GF-D8 (cell line): Measurements from ENCODE around the gene TPSG1.
"Not testable (repeated sequence)": the region's sequence is repeated elsewhere in the genome, so short reads cannot be mapped to it uniquely, and the experiment has no call there.

Source experiments
- DNase-seq: peaks from one replicate; lab custom pipeline; 2025; lab: John Stamatoyannopoulos, UW

The TPSG1 gene

DNA sequence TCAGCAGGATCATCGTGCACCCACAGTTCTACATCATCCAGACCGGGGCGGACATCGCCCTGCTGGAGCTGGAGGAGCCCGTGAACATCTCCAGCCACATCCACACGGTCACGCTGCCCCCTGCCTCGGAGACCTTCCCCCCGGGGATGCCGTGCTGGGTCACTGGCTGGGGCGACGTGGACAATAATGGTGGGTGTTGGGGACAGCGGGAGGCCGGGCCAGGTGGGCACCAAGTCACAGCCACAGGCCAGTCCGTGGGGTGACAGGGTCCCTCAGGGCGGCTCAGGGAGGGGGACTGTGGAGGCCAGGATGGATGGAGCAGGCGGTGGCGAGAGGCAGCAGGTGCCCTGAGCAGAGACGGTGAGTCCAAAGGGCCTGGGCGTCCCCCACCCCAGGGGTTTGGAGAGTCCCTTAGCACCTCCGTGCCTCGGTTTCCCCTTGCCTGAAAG lies 31.8 kb upstream of the TPSG1 start:
- no peak for DNase-seq

DNA sequence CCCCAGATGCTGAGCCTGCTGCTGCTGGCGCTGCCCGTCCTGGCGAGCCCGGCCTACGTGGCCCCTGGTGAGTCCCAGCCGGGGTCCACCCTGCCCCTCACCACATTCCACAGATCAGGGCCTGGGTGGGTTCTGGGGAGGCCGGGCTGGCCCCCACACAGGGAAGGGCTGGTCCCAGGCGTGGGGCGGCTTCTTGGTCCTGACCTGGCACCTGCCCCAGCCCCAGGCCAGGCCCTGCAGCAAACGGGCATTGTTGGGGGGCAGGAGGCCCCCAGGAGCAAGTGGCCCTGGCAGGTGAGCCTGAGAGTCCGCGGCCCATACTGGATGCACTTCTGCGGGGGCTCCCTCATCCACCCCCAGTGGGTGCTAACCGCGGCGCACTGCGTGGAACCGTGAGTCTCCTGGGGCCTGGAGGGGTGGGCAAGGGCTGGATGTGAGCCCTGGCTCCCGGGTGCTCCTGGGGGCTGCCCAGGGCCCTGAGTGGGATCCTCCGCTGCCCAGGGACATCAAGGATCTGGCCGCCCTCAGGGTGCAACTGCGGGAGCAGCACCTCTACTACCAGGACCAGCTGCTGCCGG lies 31.3 kb upstream of the TPSG1 start:
- not testable (repeated sequence) for DNase-seq

DNA sequence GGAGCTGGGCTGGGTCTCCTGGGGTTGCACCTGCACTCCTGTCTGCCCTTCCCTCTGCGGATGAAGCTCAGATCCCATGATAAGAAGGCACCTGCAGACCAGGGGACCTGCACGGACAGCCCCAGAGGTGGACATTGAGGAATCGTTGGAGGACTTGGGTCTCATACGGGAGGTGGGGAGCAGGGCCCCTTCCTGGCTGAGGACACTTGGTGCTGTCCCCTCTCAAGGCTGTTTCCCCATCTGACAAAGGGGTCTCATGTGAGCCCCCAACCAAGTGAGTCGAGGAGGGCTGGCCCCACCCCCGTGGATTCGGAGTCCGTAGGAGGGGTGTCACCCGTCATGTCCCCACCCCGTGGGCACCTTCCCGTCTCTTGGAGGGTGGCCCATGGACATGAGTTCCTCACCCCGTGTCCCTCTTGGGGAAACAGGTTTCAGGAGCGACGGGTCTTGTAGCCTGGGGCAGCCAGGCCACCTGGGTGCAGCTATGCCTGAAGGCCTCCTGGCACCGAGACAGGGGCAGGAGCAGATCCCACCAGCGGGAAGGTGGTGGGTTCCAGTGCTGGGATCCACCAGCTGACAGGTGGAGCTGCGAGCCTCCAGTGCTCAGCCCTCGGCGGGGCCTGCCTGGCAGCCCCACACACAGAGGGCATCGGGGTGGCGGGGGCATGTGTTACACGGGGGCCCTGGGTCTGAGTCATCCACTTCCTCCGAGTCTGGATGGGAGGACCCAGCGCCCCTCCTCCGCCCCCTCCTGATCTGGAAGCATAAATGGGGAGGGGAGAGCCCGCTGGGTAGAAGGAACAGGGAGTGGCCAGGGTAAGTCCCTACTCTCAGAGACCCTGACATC lies 30.4 kb upstream of the TPSG1 start, which contains the start of gene TPSD1:
TSS of gene TPSD1 (plus strand) at position 794 of the 847 bp plus-strand sequence. CDS start 212 bp downstream, outside the sequence.
- DNase-seq = not testable (repeated sequence)

DNA sequence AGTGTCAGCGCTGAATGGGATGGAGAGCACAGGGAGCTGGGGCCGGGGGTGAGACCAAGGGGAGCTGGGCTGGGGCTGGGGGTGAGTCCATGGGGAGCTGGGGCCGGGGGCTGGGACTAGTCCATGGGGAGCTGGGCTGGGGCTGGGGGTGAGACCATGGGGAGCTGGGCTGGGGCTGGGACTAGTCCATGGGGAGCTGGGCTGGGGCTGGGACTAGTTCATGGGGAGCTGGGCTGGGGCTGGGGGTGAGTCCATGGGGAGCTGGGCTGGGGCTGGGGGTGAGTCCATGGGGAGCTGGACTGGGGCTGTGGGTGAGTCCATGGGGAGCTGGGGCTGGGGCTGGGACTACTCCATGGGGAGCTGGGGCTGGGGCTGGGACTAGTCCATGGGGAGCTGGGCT lies 29.8 kb upstream of the TPSG1 start:
- DNase-seq = not testable (repeated sequence)

DNA sequence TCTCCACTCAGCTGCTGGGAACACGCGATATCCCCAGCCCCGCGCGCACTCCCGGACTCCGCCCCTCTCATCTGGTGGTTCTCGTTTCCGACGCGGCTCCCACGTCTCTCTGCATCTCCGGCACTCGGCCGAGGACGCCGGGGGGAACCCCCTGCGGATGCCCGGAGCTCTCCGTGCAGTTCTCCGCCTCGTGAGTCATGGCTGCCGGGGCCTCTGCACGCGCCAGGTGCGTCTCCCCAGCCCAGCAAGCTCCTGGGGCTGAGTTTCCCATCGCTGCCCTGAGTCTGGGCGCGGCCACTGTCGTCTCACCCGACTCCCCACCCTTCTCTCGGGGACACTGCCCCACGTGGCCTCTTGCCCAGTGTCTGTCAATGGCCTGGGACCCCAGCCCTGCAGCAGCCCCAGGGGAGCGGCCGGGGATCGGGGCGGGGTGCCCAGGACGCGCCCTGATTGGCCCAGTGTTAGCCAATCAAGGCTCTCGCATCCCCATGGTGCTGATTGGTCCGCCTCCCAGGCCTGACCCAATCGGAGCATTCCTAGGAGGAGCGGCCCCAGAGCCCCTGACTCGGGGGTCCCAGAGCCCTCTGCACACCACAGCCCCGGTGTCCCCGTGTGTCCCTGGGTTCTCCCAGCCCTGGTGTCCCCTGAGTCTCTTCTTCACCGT lies 28.8 kb upstream of the TPSG1 start:
- not testable (repeated sequence) for DNase-seq

DNA sequence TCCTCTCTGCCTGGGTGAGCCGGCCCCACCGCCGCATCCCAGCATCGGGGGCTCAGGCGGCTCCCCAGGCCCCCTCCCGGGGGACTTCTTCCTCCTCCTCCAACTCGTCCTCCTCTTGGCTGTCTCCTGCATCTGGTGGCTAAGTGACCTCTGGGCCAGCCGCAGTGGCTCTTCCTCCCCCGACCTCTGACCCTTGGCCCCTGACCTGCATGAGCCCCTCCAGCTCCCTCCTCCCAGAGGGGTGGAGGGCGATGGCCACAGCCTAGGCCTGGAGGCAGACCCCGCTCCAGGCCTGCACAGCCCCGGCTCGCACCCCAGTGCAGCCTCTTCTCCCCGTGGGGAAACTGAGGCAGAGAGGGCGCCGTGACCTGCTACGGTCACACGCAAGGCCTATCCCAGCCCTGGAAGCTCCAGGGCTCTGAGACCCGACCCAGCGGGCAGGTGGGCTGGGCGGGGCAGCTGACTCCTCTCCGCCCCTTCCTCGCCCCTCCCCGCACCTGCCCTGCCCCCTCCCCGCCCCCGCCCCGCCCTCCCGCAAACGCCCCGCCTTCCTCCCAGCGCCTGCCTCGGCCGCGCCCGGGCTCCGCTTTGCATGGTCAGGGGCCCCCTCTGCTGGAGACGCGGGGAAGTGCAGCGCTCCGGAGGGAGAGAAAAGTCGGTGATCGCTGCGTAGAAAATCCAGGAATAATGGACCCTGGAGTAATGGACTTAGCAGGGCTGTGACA lies 24.1 kb upstream of the TPSG1 start:
- not testable (repeated sequence) for DNase-seq

DNA sequence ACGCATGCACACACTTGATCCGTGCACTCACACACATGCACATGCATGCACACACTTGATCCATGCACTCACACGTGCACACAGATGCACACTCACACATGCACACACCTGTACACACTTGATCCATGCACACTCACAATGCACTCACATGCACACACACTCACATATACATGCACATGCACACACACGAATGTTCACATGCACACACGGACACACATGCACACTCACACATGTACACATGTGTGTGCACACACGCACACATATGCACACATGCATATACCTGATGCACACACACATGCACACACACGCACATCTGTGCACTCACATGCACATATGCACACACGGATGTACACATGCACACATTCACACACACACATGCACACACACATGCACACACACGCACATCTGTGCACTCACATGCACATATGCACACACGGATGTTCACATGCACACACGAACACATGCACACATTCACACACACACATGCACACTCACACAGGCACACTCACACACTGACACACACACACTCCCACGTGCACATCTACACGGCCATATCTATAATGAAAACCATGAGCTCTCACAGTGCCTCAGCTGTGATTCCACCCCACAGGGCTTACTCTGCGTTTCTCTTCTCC lies 23.0 kb upstream of the TPSG1 start:
- DNase-seq = not testable (repeated sequence)

DNA sequence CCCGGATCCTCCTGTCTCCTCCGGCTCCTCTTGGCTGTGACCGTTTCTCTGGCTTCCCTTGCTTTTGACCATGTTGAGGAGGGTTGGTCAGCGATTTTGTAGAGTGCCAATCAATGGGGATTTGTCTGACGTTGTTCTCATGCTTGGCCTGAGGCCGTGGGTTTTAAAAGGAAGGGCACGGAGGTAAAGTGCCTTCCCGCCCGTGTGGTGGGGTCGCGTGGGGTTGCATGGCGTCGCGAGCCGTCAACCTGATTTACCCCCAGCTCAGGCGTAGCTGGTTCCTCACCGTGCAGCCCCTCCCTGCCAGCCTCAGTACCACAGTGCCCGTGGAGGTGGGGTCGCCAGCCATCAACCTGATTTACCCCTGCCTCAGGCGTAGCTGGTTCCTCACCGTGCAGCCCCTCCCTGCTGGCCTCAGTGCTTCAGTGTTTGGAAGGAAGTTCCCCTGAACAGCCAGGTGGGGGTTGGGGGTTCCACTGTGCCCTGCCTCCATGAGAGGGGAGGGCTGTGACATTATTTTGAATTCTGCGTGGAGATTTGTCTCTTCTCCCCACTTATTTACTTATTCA lies 20.5 kb upstream of the TPSG1 start:
- no peak for DNase-seq

DNA sequence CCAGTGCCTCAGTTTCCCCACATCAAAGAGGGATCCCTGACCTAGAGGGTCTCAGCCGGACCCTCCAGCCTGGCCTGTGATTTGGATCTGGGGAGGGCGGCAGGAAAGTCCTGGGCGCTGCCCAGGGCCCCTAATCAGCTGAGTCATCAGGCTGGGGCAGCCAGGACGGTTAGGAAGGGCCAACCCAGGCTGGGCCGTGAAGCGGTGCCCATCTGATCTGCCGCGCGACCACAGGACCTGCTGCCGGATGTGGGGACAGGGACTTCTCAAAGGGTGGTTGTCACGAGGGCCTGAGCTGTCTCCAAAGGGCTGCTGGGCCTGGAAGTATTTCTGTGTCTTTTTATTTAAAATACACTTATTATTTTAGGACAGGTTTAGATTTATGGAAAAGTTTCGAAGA lies 19.8 kb upstream of the TPSG1 start:
- no peak for DNase-seq

DNA sequence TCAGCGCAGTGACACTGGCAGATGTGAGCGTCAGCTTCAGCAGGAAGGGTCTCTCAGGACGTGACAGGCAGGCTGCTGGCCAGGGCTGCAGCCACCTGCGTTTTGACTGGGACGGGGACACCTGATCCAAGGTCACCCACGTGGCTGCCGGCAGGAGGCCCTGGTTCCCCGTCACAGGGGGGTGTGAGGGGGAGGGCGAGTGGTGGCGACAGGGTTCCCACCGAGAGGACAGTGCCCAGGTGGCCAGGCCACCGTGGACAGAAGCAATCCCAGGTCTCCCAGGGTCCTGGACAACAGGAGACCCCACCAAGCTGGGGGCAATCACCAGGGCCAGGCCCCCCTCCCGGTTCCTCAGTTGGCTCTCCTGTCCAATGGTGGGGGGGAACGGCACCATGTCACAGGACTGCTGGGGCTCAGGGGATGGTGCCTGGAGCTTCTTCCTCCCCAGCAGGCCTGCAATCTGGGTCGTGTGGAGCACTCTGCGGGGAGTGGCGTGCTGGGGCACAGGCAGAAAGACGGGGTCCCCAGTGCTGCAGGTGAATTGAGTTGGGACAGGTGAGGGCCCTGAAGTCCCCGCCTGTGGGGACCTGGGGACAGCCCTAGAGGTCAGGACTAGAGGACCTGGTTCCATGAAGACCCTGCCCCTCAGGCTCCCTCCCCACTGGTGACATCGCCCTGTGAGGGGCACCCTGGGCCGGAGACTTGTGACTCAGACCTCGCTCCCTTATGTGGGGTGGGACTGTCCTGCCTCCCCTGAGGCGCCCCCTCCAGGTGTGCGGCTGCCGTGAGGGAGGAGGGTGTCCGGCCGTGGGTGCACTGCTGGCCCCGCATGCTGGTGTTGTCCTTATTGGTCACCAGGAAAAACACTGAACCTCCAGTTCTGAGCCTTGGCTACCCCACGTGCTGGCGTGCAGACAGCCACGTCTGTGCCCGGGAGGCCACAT lies 19.1 kb upstream of the TPSG1 start:
- DNase-seq = not testable (repeated sequence)

DNA sequence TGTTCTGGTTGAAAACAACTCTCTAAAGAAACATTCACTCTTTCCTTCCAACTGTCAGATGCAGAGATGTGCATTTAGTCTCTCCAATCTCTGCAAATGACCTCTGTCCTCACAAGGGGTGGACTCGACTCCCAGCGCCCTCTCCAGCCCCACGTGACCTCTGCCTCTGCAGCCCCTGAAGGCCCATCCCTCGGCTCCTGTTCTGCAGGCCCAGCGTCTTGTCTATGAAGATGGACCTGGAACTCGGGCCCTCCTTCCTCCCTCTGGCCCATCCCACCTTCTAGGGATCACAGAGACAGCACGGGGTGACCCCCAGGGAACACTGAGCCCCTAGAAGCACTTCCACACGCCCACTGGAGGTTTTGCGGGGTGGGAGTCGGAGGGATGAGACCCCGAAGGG lies 18.3 kb upstream of the TPSG1 start:
- DNase-seq = not testable (repeated sequence)

DNA sequence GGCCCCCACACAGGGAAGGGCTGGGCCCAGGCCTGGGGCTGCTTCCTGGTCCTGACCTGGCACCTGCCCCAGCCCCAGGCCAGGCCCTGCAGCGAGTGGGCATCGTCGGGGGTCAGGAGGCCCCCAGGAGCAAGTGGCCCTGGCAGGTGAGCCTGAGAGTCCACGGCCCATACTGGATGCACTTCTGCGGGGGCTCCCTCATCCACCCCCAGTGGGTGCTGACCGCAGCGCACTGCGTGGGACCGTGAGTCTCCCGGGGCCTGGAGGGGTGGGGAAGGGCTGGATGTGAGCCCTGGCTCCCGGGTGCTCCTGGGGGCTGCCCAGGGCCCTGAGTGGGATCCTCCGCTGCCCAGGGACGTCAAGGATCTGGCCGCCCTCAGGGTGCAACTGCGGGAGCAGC lies 16.0 kb upstream of the TPSG1 start:
- not testable (repeated sequence) for DNase-seq

DNA sequence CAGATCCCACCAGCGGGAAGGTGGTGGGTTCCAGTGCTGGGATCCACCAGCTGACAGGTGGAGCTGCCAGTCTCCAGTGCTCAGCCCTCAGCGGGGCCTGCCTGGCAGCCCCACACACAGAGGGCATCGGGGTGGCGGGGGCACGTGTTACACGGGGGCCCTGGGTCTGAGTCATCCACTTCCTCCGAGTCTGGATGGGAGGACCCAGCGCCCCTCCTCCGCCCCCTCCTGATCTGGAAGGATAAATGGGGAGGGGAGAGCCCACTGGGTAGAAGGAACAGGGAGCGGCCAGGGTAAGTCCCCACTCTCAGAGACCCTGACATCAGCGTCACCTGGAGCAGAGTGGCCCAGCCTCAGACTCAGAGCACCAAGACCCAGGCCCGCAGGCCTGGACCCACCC lies 15.4 kb upstream of the TPSG1 start, which contains the start of gene TPSAB1:
TSS of gene TPSAB1 (plus strand) at position 270 of the 400 bp plus-strand sequence. CDS start 234 bp downstream, outside the sequence.
- not testable (repeated sequence) for DNase-seq

DNA sequence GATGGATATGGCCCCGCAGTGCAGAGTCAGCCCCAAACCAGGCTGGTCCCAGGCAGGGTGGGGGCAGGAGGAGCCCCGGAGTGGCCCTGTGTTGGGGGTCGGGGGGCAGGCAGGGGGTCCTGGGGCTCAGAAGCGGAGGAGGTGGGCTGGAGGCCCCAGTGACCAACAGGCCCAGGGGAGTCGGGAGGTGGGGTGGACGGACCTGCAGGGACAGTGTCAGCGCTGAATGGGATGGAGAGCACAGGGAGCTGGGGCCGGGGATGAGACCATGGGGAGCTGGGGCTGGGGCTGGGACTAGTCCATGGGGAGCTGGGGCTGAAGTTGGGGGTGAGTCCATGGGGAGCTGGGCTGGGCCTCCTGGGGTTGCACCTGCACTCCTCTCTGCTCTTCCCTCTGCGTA lies 14.5 kb upstream of the TPSG1 start:
- not testable (repeated sequence) for DNase-seq

DNA sequence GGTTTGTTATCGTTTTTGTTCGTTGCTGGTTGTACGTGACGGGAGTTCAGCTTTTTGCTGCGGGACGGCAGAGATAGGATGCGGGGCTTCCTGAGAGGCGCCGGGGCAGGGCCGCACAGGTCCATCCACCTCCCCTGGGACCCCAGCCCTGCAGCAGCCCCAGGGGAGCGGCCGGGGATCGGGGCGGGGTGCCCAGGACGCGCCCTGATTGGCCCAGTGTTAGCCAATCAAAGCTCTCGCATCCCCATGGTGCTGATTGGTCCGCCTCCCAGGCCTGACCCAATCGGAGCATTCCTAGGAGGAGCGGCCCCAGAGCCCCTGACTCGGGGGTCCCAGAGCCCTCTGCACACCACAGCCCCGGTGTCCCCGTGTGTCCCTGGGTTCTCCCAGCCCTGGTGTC lies 13.8 kb upstream of the TPSG1 start:
- not testable (repeated sequence) for DNase-seq

DNA sequence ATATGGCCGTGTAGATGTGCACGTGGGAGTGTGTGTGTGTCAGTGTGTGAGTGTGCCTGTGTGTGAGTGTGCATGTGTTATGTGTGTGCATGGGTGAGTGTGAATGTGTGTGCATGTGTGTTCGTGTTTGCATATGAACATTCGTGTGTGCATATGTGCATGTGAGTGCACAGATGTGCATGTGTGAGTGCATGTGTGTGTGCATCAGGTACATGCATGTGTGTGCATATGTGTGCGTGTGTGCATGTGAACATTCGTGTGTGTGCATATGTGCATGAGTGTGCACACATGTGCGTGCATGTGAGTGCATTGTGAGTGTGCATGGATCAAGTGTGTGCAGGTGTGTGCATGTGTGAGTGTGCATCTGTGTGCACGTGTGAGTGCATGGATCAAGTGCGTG lies 12.9 kb upstream of the TPSG1 start:
- DNase-seq = no peak

DNA sequence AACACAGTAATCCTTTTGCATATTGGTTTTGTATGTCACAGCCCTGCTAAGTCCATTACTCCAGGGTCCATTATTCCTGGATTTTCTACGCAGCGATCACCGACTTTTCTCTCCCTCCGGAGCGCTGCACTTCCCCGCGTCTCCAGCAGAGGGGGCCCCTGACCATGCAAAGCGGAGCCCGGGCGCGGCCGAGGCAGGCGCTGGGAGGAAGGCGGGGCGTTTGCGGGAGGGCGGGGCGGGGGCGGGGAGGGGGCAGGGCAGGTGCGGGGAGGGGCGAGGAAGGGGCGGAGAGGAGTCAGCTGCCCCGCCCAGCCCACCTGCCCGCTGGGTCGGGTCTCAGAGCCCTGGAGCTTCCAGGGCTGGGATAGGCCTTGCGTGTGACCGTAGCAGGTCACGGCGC lies 11.6 kb upstream of the TPSG1 start:
- not testable (repeated sequence) for DNase-seq

DNA sequence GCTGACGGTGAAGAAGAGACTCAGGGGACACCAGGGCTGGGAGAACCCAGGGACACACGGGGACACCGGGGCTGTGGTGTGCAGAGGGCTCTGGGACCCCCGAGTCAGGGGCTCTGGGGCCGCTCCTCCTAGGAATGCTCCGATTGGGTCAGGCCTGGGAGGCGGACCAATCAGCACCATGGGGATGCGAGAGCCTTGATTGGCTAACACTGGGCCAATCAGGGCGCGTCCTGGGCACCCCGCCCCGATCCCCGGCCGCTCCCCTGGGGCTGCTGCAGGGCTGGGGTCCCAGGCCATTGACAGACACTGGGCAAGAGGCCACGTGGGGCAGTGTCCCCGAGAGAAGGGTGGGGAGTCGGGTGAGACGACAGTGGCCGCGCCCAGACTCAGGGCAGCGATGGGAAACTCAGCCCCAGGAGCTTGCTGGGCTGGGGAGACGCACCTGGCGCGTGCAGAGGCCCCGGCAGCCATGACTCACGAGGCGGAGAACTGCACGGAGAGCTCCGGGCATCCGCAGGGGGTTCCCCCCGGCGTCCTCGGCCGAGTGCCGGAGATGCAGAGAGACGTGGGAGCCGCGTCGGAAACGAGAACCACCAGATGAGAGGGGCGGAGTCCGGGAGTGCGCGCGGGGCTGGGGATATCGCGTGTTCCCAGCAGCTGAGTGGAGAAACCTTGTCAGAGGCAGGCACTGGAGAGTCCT lies 7.1 kb upstream of the TPSG1 start:
- not testable (repeated sequence) for DNase-seq

DNA sequence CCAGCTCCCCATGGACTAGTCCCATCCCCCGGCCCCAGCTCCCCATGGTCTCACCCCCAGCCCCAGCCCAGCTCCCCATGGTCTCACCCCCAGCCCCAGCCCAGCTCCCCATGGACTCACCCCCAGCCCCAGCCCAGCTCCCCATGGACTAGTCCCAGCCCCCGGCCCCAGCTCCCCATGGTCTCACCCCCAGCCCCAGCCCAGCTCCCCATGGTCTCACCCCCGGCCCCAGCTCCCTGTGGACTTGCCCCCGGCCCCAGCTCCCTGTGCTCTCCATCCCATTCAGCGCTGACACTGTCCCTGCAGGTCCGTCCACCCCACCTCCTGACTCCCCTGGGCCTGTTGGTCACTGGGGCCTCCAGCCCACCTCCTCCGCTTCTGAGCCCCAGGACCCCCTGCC lies 6.2 kb upstream of the TPSG1 start:
- not testable (repeated sequence) for DNase-seq
